HG03378 (cell line): Measurements from ENCODE around the gene ADCK2.
"Not testable (repeated sequence)": the region's sequence is repeated elsewhere in the genome, so short reads cannot be mapped to it uniquely, and the experiment has no call there.

Experiments used
- ATAC-seq: cut with Tn5 transposase; IDR thresholded peaks from one replicate; pipeline ENCODE4 v1.9.1; 2021; ENCODE audit warnings: mild to moderate bottlenecking, moderate library complexity; ENCODE audit not compliant: unreplicated experiment

ADCK2 gene

DNA sequence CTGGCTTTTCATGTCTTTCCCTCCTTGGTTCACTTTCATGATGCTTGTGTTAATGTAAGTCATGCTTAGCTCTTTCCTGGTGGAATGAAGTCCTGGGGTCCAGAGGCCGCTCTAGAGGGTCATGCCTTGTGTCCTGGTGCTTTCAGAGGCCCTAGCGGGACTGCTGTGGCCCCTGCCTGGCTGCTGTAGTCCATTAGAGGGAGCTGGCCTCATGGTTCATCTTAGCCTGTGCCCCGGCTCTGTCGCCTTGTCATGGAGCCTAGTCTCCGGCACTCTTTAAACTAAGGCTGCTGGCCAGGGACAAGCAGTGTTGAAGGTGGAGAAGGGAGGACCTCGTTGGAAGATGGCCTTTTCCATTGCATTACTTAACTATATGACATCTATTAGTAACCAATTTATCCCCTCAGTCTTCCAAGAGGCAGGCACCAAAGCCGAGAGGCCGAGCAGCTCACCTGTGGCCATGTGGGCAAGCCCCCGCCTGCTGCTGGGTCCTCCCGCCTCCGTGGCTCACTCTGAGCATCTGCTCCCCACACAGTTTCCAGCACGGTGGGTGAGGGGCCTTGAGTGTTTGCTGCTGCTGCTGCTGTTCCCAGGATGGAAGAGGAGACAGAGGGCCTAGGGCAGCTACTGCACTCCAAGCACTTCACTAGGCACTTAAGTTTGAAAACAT lies 18.8 kb downstream of the ADCK2 start:
- no peak for ATAC-seq

DNA sequence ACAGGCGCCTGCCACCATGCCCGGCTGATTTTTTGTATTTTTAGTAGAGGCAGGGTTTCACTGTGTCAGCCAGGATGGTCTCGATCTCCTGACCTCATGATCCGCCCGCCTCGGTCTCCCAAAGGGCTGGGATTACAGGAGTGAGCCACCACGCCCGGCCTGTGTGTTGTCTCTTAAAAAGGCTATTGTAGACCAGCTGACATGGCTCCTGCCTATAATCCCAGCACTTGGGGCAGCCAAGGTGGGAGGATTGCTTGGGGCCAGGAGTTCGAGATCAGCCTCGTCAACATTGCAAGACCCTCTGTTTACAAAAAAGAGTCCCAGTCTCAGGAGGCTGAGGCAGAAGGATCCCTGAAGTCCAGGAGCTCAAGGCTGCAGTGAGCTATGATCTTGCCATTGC lies 21.1 kb downstream of the ADCK2 start:
- not testable (repeated sequence) for ATAC-seq

DNA sequence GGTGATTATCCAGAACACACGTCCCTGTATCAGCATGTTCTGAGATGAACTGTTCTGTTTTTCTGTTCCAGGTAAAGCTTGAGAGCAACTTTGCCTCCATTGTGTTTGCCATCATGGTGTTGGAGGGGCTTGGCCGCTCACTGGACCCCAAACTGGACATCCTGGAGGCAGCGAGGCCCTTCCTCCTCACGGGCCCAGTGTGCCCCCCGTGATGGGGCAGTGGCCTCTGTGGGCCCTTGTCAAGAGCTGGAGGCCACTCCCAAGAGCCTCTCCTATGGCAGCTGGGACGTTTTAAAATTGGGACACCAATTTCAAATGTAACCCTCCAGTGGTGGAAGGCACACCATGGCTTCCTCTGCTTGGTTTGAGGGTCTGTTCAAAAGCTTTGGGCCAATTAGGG lies 21.8 kb downstream of the ADCK2 start:
- ATAC-seq = no peak

DNA sequence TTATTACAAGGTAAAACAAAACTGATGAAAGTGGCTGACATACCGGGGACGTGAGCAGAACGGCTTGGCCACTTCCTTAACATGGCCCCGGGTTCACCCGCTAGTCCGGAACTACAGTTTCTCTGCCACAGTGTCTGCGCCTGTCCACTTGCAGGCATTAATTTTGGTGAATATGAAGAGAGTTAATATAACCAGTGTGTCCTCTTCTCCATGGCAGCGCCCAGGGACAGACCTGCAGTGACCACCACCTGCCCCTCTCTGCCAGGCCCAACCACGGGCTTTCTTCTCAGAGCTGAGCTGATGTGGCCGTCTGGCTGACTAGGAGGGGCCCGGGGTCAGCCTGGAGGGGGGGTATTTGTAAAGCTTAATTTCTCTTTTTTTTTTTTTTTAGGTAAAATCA lies 22.6 kb downstream of the ADCK2 start:
- ATAC-seq = no peak

DNA sequence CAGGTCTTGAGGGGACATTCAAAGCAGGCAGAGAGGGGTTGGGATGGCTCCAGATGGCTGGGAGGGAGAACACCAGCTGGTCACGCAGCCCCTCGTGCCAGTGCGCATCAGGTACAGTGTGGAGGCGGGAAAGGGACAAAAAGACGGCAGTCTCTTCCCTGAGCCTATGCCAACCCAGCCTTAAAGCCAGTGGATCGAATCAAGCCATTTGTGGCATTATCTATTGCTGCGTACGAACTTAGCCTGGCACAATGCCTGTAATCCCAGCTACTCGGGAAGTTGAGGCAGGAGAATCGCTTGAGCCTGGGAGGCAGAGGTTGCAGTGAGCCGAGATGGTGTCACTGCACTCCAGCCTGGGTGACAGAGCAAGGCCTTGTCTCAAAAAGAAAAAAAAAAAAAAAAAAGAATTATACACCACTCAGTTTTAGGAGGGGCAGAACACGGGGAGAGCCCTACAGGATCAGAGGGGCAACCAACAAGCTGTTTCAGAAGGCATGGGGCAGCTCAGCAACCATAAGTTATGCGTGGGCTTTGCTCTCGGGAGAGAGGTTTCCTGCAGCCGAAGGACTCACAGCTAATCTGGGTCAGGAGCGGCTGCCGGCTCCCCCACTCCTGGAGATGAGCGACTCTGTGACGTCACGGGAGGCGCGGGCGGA lies 23.4 kb downstream of the ADCK2 start:
- ATAC-seq = no peak

DNA sequence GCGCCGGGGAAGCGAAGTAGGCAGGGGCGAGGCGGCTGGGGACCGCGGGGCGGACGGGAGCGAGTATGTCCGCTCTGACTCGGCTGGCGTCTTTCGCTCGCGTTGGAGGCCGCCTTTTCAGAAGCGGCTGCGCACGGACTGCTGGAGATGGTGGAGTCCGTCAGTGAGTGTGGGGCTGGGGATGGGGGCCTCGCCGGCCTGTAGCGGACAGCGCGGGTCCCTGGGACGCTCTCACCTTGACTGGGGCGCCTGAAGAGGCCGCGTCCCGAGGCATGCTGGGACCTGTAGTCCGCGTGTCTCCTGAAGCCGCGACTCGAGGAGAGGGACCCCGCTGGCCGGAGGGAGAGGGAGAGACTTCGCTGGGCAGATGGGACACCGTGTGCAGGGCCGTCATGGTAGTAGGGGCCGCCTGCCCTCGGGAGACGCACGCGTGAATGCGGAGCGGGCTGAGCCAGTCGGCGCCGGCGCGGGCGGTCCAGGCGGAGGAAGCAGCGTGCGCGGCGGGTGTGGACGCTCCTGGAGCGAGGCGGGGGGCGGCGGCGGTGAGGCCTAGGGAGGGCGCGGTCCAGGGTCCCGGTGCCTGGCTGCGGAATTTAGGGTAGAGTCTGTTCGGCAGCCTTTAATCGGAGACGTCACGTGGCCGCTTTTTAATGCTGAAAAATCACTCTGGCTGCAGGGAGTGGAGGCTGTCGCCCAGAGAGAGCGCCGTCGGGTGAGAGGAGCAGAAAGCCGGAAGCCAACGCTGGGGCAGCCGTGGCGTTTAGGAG lies 24.1 kb downstream of the ADCK2 start, which contains the start of gene NDUFB2:
TSS of gene NDUFB2 (plus strand) at position 29 of the 767 bp plus-strand sequence. CDS start at position 66, 37 bp downstream.
- ATAC-seq = peak; percentile 80

DNA sequence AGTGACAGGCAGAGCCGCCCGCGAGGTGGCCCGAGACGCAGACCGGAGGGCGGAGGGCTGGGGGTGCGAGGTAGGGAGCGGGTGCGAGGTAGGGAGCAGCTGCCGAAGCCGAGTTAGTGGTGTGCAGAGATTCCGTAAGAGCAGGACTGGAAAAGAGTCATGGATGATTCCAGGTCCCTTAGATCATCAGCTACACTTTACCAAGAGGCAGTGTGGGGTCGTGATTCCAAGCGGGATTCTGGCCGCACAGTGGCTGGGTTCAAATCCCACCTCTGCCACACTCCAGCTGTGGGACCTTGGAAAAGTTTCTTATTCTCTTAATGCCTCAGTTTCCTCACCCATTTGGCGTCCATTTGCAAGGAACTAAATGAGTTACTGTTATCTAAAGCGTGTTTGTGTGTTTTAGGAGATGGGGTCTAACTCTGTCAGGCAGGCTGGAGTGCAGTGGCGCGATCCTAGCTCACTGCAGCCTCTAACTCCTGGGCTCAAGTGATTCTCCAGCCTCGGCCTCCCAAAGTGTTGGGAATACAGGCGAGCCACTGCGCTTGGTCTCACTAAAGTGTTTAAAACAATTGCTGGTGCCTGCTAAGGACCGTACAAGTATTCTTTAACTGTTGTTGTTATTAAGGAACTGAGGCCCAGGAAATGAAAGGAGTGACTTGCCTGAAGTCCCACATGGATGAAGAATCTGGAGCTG lies 24.9 kb downstream of the ADCK2 start:
- no peak for ATAC-seq

DNA sequence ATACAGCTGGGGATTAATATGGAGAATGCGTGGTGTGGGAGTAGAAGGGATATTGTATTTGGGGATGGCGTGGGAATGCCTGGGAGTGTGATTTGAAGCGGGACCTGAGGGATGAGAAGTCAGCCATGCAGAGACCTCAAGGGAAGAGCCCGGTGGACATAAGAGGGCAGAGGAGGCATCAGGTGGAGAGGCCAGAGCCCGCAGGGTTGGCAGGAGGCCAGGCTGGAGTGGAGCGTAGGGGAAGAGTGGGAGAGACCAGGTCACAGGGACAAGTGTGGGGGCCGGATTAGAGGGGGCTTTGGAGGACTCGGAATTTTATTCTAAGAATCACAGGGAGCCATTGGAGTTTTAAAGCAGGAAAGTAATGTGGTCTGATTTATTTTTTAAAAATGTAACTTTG lies 25.7 kb downstream of the ADCK2 start:
- ATAC-seq = no peak

DNA sequence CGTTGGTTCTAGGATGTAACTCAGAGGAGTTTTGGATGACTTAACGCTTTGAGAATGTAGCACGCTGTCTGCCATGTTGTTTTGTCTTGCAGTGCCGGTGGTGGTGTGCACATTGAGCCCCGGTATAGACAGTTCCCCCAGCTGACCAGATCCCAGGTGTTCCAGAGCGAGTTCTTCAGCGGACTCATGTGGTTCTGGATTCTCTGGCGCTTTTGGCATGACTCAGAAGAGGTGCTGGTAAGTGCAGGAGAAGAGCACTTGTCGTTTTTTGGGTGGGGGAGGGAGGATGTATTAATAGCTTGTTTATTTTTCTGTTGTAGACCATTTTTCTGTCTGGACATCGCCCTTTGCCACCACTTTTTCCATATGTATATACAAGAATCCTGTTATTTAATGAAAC lies 30.0 kb downstream of the ADCK2 start:
- no peak for ATAC-seq

DNA sequence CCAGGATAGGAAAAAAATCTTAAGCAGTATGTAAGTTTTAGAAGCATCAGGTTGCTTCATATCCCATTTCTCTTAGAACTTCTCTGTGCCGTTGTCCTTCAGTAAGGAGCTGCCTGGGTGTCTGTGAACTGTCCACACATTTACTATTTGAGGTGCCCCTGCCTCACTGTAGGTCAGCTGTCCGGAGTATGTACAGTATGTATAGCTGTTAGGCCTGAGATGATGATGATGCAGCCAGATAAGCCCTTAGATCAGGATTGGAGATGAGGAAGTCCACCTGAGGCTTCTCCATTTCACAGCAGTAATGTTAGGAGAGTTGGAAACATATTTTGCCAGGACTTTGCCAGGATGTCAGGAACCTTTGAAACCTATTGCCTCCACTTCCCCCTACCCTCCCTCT lies 31.5 kb downstream of the ADCK2 start:
- no peak for ATAC-seq

DNA sequence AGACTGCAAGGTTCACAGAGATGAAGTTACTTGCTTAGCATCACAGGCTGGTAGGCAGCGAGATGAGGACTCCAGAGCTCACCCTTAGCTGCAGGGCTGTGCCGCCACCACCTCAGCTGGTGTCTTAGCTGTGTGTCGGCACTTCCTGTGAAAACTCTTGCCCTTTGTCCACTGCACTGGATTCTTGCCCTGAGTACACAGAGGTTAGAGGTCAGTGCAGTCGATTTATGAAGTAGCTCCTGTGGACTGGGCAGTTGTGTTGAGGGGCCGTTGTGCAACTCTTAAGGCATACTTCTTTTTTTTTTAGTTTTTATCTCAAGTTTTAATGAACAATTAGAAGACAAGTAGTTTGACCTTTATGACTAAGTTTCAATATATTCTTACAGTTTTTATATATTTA lies 34.4 kb downstream of the ADCK2 start:
- ATAC-seq = no peak

DNA sequence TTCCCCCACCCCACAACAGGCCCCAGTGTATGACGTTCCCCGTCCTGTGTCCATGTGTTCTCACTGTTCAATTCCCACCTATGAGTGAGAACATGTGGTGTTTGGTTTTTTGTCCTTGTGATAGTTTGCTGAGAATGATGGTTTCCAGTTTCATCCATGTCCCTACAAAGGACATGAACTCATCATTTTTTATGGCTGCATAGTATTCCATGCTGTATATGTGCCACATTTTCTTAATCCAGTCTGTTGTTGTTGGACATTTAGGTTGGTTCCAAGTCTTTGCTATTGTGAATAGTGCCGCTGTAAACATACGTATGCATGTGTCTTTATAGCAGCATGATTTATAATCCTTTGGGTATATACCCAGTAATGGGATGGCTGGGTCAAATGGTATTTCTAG lies 36.0 kb downstream of the ADCK2 start:
- not testable (repeated sequence) for ATAC-seq

DNA sequence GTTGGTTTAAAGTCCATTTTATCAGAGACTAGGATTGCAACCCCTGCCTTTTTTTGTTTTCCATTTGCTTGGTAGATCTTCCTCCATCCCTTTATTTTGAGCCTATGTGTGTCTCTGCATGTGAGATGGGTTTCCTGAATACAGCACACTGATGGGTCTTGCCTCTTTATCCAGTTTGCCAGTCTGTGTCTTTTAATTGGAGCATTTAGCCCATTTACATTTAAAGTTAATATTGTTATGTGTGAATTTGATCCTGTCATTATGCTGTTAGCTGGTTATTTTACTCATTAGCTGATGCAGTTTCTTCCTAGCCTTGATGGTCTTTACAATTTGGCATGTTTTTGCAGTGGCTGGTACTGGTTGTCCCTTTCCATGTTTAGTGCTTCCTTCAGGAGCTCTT lies 39.6 kb downstream of the ADCK2 start:
- not testable (repeated sequence) for ATAC-seq

DNA sequence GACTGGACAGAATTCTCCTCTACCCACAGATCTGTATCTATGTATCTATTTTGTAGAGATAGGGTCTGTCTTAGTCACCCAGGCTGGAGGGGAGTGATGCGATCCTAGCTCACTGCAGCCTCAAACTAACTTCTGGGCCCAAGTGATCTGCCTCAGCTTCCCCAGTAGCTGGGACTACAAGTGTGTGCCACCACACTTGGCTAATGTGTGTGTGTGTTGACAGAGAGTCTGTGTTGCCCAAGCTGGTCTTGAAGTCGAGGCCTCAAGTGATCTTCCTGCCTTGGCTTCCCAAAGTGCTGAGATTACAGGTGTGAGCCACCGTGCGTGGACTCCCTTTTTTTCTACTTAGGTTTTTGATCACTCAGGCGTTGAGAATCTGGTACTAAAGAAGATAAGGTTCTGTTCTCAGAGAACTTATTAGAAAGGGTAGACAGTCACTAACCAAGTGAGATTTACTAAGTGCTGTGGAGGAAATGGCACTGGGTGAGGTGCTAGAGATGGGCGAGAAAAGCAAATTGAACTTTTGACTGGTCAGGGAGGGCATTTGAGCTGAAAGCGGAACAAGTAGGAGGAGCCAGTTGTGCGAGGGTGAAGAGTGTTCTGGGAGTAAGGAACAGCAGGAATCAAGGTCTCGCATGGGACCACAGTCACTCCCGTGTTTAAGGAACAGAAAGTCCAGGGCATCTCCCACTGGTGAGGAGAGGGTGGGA lies 41.7 kb downstream of the ADCK2 start:
- no peak for ATAC-seq

DNA sequence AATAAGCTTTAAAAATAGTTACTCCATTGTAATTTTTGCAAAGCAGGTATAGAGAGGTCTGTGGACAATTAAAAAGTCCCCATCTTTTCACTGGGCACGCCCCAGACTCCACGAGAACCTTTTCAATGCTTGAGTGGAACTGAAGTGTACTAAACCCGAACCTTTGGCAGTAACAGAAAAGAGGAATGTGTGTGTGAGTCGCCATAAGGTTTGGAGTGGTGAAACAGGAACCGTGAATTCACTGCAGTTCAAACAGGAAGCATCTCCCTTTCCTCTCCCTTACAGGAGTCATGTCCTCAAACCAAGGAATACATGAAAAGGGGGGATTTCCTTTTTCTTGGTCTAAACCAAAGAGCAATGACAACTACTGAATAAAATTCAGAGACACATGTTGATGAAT lies 47.0 kb downstream of the ADCK2 start:
- ATAC-seq = no peak

DNA sequence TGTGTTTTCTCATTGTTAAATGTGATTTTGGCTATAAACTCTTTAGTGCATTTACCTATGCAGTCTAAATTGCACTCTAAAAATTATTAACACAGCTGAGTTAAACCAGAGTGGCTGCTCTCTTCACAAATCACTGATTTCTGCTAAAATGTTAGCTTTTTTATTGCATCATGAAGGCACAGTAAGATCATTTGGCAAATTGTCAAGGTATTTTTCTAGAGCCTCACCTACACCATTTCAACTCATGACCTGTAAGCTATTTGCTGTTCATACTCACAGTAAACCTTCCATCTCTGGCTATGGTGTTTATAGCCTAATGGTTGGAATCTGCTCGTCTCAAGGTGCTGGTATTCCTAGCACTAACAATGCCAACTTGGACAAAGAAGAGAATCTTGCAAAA lies 49.5 kb downstream of the ADCK2 start:
- ATAC-seq = no peak

DNA sequence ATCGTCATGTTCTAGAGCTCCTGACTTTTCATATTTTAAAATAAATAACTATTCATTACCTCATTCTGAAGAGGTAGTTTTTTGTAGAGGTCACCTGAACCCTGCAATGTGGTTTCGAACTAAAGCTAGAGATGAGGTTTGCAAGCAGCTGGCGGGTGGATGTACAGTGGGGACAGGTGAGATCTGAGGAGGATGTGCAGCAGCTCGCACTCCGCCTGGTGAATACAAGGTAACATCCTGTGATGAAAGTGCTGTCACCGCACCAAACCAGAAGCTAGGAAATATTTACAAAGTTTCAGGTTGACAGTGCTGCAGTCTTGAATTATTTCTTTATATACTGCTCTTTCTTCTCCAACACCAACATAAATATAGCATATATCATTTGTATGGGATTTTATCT lies 50.3 kb downstream of the ADCK2 start:
- ATAC-seq = no peak

DNA sequence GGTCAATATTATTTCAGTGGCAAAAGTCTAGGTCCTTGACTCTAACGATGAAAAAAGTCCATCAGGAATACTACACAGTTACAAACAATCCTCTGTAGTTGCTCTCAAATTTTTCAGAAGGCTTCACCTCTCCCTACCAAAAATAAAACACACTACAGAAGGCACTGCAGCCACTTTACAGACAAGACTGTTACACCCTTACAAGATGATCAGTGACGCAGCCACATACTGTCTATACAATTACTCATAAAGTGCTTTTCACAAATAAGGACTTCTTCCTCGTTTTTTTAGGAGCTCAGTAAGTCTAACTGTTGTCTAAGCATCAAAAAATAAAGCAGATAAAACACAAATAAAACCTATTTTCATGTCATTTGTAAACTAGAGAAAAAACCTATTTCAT lies 50.8 kb downstream of the ADCK2 start:
- no peak for ATAC-seq

DNA sequence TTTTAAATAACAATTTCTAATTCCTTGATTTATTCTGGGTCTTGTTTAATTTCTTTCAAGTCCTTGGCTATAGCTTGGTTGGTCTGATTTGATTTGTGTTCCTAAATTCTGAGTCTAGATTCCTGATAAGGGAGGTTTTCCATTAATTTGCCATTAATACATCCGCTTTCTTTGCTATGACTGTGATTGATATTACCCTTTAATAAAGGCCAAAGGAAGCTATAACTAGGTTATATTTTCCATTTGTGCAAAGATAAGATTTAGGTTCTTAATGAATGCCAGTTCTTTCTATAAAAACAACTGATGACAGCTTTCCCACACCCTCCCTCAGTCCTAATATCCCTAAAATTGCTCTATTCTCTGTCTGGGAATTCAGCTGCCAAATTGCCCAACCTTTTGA lies 52.0 kb downstream of the ADCK2 start:
- ATAC-seq = no peak

DNA sequence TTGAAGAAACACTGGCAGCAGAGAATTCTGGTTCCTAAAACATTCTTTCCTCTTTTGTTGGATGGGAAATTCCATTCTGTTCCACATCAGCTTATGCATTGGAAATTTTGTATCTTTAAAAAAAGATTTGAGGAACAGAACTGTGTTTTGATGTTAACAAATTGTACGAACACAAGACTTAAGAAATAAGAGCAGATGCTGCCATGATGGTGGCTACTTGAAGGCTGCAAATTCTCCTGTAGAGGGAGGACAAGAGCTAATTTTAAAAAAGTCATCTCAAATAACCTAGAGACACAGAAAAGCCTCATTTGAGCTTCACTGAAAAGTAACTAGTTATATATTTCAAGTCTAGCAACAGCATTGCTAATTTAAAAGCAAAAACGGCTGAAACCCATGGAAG lies 53.5 kb downstream of the ADCK2 start:
- no peak for ATAC-seq

DNA sequence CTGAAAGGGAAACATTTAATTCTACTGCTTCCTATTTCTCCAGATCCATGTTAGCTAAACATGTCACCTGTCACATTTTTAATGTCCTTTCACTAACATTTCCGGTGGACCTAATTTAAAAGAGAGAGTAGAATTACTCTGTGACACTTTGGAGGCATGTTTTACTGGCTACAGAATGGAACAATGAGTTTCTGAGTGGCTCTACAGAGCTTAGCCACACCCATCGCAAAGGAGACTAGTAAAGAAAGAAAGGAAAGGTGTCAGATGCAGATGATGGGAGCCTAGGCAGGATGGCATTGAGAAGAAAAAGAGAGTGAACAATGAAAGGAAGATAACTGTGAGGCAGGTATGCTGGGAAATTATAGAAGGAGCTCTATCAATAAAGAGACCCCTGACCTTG lies 59.7 kb downstream of the ADCK2 start:
- ATAC-seq = no peak
